Eye (tissue), 1 donor: ENCODE results near the gene CDK8.
"Not testable (repeated sequence)": the region's sequence is repeated elsewhere in the genome, so short reads cannot be mapped to it uniquely, and the experiment has no call there.

Source experiments
- DNase-seq: peaks from one replicate; pipeline ENCODE4 v3.0.0-alpha.2; 2015

Gene CDK8

DNA sequence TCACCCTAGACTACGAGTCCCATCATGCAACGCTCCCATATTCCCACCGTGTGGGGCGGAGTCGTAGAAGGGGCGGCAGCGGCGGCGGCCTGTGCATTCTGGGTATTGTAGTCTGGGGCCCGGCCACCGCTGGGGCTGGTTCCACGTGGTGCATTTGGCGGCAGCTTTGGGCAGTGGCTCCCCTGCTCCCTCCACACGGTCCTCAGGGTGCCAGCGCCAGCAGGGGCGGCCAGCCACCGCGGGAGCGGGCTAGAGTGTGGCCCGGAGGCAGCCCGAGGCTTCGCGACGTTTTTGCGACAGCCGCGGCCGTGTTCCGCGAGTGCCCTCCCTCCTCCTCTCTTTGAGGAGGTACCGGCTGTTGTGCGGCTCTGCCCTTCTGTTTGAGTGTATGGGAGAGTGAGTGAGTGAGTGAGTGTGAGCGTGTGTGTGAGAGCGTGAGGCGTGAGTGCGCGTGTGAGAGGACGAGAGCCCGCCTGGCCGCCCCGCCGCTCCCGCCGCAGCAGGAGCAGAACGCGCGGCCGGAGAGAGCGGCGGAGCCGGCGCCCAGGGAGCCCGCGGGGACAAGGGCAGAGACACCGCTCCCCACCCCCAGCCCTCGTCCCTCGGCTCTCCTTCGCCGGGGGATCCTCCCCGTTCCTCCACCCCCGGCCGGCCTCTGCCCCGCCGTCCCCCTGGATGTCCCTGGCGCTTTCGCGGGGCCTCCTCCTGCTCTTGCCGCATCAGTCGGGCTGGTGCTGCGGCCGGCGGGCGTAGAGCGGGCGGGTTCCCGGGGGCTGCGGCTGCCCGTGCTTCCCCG lies at the start of gene CDK8:
TSS of gene CDK8 (plus strand) at position 343 of the 796 bp plus-strand sequence. CDS start 513 bp downstream, outside the sequence.
- peak; percentile 98 for DNase-seq

DNA sequence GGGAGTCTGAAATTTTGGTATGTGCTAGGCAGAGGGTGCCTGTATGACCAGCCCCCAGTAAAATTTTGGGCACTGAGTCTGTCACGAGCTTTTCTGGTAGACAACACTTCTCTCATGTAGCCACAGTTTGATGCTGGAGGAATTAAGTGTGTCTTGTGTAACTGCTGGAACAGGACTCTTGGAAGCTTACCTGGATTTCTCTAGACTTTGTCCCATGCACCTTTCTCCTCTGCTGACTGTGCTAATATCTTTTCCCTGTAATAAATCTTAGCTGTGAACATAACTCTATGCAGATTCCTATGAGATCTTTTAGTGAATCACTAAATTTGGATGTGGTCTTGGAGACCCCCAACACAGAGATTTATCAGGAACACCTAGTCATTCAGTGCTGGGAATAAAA lies 45.6 kb upstream of the CDK8 start:
- DNase-seq = no peak

DNA sequence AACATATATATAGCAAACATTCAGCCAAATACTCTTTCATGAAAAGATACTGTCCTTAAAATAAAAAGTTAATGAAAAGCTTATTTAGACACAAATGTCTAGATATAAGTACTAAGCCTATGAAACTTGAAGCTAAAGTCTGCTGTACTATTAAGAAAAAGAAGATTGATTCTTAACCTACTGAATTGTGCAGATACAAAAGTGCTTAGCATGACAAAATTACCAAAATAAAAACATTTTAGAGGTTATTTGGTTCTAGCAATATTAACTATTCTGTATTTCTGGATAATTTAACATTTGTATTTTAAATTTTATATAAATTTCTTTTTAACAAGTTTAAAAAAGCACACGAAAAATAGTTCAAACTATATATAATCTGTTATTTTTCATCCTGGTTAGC lies 40.6 kb upstream of the CDK8 start:
- DNase-seq = no peak

DNA sequence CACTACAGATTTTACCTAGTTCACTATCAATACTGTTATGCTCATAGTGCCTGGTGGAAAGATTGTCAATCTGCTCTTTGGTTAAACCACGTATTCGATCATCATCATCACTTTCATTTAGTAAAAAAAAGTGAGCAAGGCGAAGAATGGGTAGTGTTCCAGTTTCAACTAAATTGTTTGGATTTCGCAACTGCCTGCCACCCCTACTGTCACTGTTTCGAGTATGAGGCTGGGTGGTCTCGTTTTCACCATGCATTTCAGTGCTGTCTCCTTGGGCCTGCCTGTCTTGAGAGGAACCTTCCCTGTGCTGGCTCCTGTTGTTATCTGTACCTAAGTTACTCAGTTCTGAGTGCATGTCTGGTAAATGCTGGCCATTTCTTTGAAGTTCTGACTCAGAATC lies 39.9 kb upstream of the CDK8 start:
- no peak for DNase-seq

DNA sequence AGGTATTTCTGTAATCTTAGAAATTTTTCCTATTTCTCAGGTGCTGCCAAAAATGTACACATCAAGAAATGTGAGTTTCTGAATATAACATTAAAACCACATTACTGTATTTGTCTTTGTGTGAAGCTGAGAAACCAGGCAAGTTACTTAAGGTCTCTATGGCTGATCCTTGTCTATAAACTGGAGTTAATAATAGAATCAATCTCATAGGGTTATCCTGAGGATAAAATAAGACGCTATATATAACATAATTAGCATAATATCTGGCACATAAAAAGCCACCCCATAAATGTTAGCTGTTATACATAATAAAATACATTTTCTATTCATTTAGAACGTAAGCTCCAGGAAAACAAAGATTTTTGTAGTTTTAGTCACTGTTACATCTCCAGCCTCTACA lies 37.9 kb upstream of the CDK8 start:
- DNase-seq = no peak

DNA sequence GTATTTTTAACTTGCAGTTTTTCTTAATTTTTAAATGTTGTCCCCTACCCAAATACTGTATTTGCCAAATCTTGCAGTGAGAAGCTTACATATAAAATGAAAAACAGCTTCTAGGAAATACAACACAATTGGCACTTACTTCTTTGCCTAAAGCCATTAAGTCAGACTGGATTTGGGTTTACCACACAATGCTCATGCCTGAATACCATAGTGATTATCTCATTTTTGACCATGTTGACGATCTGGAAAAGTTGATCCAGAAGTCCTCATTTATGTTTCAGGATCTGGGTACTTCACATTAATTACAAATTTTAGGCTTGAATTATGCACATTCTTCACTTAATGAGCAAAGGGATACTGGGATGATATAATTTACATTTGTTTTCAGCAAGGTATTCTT lies 34.2 kb upstream of the CDK8 start:
- no peak for DNase-seq

DNA sequence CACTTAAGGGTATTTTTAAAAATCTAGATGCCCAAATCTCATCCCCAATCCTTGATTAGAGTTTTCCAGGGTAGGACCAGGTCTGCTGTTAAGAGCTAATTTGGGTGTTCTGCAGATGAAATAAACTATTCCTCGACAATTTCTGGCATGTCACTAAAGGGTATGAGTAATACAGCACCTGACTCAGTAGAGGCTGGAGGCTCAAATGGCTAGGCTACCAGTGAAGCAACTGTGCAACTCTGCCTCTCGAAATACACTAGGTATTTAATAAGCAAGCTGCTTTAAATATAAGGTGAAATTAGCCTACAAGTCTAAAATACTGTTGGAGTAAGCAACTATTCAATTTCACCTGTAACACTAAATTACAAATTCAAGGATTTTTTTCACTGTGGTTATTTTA lies 33.4 kb upstream of the CDK8 start:
- no peak for DNase-seq

DNA sequence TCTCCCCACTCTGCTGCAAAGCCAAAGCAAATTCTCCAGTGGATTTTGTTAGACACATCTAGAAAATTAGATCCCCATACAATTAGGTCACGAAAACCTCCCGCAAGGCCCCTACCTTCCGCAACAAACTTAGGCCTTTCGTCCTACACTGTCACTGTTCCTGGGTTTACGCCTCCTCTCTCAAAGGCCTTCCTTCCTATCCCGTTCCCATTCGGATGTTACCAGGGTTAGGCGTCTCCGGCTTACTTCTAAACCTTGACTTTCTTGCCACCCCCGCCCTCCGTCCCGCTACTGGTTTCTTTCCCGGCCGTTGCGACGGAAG lies 32.6 kb upstream of the CDK8 start:
- DNase-seq = no peak

DNA sequence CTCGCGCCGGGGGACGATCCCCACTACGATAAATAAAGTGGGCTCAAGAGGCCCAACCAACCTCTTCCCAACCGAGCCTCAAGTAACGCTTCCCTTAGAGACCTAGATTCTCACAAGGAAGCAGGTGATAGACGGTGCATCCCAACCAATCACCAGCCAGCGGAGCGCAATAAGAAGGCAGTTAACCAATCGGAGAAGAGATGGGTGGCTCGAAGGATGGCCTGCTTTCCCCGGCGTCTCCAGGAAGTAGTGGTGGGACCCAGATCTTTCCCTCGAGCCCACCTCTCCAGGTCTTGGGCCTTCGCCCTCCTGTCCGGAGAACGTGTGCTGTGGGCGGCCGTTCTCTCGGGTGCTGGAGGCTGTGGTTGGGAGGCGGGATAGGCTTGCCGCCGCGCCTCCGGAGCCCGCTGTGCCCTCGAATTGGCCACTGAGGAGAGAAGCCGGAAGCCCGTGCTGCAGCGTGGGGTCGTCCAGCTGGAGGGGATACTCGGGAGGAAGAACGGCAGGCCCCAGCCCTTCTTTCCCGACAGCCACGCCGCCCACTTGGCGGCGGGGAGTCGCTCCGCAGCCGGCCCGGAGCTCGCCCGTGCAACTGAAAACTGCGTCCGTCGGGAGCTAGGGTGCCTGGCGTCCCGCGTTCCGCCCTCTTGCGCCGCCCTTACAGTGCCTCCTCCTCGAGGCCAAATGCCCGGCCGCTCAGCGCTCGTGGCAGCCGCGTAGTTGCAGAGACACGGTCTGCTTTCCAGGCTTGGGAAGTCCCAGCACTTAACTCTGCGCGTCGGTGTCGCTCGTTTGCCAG lies 32.0 kb upstream of the CDK8 start, which contains the start of gene RNF6:
TSS of gene RNF6 (minus strand) at position 594 of the 799 bp plus-strand sequence. CDS start 2,665 bp downstream, outside the sequence.
- DNase-seq = peak; percentile 99

DNA sequence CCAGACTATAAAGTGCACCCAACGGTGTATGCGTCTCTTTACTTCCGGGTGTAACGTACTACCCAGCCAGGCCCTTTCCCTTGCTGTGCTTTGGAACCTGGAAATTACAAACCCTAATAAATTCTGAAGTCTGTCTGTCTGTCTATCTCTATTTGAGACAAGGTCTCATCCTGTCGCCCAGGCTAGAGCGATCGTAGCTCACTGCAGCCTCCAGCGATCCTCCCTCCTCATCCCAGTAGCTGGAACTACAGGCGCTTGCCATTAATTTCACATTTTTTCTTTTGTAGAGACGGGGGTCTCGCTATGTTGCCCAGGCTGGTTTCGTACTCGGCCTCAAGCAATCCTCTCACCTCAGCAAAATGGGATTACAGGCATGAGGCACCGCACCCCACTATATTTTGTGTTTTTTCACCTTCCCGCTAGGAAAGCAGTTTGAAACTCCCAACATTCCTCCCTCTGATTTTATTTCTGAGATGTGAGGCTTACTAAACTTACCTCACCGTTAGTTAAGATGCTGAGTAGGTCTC lies 31.3 kb upstream of the CDK8 start:
- DNase-seq = no peak

DNA sequence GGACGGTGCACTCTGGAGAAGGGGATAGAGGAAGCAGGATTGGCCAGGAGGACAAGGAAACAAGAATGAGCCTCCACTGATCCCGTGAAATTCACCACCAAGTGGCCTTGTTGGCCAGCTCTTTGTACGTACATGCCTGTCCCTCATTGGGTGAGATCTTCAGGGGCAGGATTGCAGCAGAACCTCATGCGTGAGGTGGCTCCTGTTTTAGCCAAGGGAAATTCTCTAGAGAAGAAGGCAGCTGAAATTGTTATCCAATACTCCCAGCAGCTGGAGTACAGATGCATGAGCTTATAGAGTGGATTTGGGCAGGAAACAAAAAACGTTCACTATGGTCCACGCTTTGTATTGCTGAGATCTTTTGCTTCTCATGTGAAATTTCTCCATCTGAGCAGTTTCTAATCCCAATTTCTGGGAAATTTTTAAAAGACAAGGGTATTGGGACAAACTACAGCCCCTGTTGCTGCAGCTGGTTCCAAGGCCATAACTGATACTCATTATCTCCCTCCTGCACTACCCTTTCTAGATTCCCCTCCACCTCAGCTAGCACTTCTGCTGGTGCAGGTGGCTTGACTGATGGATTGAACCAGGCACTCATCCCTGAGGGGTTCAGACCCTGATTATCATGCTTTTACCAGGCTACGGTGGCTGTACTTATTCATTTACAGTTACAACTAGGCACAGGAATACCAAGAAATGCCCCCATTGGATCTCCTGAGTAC lies 27.9 kb upstream of the CDK8 start:
- DNase-seq = peak; percentile 14

DNA sequence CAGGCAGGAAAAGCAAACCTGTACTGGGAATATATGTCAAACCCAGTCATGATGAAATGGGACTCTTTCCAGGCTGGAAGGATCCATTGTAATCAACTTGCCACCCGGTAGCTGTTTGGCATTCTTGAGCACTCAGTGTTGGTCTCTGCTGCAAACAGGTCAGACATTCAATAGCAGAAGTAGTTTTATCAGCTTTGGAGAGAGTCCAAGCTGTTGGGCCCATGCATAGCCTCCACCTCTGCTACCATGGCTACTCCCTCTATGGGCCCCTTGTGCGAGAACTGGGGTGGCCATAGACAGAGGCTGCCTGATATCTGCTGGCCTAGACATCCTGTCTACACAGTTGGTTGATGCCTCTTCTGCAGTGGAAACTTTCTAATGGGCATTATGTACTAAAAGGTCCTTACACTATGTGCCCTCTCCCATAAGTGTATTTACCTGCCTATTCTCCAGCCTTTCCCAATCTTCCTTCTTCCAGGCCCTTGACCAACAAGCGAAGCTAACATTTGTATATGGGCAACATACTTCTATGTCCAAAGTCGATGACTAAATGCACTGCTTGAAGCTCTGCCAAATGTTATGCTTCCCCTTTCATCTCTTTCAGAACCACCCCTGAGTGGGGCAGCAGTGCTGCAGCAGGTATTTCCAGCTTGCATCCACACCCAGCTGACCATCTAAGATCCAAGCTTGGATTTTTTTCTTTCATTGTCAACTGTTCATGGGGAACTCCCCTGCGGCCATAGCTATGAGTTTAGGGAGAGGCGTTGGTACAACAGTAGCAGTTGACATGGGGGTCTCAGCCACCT lies 26.6 kb upstream of the CDK8 start:
- DNase-seq = no peak

DNA sequence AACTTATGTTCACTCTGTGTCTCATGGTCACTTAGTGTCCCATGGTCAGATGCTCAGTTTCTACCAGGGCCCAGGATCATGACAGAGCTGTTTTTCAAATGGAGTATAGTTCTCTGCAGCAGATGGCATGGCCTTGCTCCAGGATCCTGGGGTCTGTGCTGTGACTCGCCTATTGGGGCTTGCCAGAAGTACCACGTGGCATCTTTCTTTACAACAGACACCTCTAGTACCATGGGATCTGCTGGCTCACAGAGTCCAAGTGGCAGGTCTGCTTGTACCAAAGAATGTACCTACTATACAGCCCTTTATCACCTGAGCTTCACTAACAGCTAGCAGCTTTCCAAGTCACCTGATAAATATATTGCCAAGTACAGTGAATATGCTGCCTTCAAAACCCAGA lies 25.8 kb upstream of the CDK8 start:
- DNase-seq = no peak

DNA sequence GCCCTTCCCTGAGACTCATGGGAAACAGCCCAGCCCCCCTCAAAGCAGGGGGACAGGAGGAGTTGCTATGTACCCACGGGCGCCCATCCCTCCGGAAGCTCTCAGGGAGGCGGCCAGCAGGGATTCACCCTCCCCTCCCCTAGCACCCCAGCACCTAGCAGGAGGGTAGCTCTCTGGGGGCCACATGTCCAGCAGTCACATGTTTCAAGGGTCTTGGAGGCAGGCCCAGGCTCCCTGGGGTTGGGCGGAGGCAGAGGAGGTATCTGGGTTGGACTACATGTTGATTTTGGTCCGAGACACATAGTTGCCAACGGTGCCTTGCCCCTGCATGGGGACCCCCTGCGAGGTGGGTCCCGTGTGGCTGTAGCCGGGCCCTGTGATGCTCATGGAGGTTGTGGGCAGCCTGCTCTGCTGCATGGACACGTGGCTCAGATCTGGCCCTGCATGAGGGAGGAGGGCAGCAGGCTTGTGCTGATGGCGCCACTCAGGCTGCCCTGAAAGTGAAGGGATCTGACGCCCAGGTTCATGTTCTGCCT lies 24.8 kb upstream of the CDK8 start:
- DNase-seq = no peak

DNA sequence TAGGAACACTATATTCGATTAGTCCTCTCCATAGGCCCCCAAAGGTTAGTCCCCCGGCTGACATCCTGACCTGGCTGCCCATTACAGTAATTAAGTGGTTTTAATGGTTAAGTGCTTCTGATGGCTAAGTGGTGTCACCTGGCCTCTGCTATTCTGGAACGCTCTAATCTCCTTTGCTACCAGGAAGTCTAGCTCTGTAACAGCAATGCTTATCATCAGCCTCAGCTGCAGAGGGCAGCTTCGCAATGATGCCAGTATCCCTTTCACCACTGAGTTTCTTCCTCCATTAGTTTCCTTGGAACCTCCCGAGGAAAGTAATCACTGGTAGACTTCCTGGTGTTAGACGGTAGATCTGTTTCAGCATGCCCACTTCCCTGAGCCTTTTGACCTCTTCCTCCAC lies 23.2 kb upstream of the CDK8 start:
- peak; percentile 4 for DNase-seq

DNA sequence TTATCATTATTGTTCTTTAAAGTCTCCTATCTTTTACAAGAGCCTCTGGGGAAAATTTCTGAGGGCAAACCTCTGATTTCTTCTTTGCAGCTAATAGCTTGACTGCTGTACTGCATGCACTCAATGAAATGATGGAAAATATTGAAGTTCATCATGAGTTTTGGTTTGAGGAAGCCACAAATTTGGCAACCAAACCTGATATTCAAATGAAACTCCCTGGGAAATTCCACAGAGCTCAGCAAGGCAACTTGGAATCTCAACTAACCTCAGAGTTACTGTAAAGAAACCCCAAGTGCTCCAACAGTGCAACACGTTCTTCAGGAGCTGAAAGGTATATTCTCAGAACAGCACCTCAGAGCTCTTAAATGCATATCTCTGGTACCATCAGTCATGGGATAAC lies 17.6 kb upstream of the CDK8 start:
- DNase-seq = no peak

DNA sequence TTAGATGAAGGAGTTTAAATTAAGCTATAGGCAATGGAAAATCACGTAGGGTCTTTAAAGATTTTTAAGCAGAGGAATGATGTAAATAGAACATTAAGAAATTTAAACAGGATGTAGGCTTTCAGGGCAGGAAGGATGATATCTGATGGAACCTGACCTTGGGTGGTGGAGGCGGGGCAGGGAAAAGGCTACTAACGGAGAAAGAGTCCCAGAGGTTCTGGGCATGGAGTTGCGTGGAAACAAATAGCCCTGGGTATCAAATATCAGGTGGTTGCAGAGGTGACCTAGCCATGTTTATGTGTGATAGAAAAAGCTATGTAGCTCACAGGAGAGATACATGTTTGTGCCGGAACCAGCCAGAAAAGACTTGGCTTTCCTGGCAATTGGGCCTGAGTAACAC lies 7.8 kb upstream of the CDK8 start:
- no peak for DNase-seq

DNA sequence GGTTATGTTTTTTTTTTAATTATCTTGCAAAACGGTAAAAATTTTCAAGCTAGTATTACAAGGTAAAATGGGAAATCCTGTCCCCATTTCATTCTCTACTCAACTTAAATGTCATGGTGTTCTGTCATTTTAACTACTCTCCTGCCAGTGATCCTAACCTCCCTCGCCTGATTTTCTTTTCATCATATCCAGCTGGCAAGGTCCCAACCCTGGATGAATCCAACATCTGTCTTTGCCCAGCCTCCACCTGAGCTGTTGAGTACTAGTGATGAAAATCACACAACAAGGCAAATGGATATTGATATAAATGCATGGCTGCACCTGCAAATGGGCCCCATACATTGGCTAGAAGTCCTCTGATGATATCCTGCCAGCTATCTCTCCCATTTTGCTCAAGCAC lies 6.9 kb upstream of the CDK8 start:
- no peak for DNase-seq

DNA sequence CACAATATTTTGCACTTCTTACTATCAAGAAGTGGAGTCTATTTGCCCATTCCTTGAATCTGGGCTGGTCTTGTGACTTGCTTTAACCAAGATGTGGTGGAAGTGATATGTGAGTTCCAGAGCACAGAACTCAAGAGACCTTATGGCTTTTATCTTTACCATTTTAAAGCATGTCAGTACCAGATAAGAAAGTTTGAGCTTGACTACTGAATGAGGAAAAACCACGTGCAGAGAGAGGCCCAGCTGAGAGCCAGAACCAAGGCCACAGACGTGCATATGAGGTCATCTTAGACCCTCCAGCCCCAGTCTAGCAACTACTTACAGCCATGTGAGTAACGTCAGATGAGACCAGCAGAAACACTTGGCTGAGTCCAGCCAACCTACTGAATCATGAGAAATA lies 6.3 kb upstream of the CDK8 start:
- no peak for DNase-seq

DNA sequence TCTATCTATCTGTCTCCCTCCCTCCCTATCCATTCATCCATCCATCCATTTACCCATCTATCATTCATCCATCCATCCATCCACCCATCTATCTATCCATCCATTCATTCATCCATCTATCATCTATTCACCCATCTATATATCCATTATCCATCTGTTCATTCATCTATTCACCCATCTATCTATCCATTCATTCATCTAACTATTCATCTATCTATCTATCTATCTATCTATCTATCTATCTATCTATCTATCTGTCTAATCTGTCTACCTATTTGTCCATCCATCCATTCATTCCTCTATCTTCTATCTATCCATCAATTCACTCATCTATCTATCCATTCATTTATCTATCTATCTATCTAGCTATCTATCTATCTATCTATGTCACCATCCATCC lies 4.4 kb upstream of the CDK8 start:
- no peak for DNase-seq

DNA sequence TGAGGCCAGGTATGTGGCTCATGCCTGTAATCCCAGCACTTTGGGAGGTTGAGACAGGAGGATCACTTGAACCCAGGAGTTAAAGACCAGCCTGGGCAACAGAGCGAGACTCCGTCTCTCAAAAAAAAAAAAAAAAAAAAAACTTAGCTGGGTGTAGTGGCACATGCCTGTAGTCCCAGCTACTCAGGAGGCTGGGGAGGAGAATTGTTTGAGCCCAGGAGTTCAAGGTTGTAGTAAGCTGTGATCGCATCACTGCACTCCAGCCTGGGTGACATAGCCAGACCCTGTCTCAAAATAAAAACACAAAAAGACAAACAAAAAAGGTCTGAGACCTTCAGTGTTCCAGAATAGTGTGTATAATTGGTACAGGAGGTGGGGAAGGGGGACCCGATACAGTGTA lies 1.9 kb upstream of the CDK8 start:
- DNase-seq = not testable (repeated sequence)

DNA sequence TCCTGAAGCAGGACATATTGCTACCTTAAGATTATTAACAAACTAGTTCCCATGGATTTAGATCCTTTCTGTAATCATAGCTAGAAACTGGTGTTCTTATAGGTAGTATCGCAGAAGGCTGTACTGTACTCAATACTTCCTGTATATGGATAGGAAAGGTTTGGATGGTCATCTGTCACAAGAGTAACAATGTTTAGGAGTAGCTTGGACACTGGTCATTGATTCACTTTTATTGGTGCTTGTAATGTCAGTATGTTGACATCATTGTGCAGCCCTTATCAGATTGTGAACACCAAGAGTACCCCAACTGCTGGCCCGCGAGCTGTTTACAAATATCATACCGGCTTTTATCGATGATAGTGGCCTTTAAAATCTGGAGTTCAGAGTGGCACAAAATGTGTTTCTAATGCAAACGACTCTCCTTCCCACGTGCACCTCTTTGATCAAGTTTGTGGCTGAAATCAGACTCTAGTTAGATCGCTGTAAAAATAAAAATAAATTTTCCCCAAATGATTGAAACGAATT lies 605 bp upstream of the CDK8 start:
- DNase-seq = no peak
